ENCODE data around the gene FMNL3.
"Not testable (repeated sequence)": the region's sequence is repeated elsewhere in the genome, so short reads cannot be mapped to it uniquely, and the experiment has no call there.

FMNL3 gene

GRCh38 chr12:49627752-49628360, 79.3 kb downstream of the FMNL3 start:
- no peak for DNase-seq (ENCODE audit: low spot score)

- no peak for DNase-seq (ENCODE audit: low spot score)
These were observed 80.4 kb downstream of the FMNL3 start for GRCh38 chr12:49626836-49627235.

- DNase-seq (ENCODE audit: low spot score) = no peak
These were observed 80.9 kb downstream of the FMNL3 start for GRCh38 chr12:49626169-49626835.

GRCh38 chr12:49624921-49625577, 82.2 kb downstream of the FMNL3 start:
- no peak for DNase-seq (ENCODE audit: low spot score)

- peak; percentile 92 for DNase-seq (ENCODE audit: low spot score)
These were observed 83.9 kb downstream of the FMNL3 start, which contains the start of gene PRPF40B for GRCh38 chr12:49623142-49623904. Gene PRPF40B (plus strand): TSS chr12:49623561. CDS start chr12:49623591, 30 bp downstream.

DNA sequence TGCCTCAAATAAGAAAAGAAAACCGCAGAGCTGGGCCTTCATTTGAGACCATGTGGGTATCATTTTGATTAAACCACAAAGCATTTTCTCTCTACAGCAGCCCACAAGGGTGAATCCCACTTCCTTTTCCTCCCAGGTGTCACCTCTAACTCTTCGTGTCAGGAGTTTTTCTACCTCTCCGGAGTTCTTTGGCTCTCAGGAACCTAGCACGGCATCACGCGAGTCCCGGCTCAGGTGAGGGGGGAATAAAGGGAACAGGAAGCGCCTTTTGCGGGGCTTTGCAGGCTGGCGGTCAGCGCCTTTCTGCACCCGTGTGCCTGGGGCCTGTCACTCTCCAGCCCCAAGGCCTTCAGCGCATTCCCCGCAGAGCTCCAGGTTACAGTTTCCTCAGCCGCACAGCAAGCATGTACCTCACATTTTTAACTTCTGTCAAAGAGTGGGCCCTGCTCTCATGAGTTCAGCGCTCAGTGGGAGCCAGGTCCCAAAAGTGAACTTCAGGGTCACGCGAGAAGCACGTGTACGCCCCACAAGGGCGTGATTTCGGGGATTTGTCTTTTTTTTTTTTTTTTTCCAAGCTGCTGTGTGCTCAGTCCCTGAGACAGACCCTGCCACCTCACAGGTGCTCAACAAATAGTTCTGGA, 84.6 kb downstream of the FMNL3 start:
- no peak for DNase-seq (ENCODE audit: low spot score)

GRCh38 chr12:49621651-49622500, 85.3 kb downstream of the FMNL3 start:
- DNase-seq (ENCODE audit: low spot score) = no peak

- DNase-seq (ENCODE audit: low spot score) = no peak
These were observed 87.9 kb downstream of the FMNL3 start for GRCh38 chr12:49619286-49619685.

GRCh38 chr12:49618576-49618975, 88.6 kb downstream of the FMNL3 start:
- DNase-seq (ENCODE audit: low spot score) = no peak

DNA sequence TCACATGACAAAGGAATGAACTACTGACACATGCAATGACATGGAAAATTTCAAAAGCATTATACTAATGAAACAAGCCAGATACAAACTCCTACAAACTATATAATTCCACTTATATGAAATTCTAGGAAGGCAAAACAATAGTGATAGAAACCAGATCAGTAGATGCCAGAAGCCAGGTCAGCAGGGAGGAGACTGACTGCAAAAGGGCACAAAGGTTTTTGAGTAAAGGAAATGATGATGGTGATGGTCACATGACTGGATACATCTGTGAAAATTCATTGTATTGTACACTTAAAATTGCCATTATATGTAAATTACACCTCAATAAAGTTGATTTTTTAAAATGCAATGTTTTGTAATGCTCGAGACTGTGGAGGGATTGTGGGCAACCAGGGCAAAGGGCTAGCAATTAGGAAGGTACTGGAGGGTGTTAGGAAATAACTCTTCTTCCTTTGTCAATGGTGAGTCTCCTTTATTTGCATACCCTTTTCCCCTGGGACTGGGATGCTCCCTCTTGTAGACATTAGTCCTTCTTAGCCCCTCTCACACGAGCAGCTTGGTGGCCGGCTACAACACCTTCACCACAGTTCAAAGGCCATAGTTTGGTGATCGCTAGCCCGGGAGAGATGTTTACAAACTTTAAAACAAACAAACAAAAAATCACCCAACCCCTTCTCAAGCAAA, 90.5 kb downstream of the FMNL3 start:
- no peak for DNase-seq (ENCODE audit: low spot score)

GRCh38 chr12:49615725-49616124, 91.5 kb downstream of the FMNL3 start:
- DNase-seq (ENCODE audit: low spot score) = no peak

DNA sequence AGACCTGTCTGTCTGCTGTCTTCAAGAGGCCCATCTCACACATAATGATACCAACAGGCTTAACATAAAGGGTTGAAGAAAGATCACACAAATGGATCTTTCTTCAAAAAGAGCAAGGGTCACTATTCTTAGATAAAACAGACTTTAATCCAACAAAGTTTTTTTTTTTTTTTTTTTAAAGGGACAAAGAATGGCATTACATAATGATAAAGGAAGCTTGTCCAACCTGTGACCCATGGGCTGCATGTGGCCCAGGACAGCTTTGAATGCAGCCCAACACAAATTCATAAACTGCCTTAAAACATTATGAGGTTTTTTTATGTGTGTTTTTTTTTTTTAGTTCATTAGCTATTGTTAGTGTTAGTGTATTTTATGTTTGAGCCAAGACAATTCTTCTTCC, 95.0 kb downstream of the FMNL3 start:
- no peak for DNase-seq (ENCODE audit: low spot score)

DNA sequence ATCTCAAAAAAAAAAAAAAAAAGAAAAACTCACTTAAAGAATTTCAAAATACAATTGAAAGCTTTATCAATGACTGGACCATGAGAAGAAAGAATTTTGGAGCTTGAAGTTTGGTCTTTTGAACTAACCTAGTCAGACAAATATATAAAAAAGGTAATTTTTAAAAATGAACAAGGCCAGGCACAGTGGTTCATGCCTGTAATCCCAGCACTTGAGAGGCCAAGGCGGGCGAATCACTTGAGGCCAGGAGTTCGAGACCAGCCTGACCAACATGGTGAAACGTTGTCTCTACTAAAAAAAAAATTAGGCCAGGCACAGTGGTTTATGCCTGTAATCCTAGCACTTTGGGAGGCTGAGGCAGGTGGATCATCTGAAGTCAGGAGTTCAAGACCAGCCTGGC, 96.4 kb downstream of the FMNL3 start:
- DNase-seq (ENCODE audit: low spot score) = not testable (repeated sequence)

DNA sequence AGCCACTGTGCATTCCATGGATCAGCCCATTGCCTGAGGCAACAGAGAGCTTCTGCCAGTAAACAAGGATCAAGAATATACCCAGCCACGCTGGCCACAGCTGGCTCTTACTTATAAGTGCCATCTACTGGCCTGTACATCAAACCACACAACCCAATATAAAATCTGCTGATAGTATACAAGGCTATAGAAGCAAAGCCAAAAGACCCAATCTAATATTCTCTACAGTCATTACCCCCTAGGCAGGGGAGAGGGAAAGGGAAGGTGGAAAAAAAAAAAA, 97.4 kb downstream of the FMNL3 start:
- DNase-seq (ENCODE audit: low spot score) = no peak

DNA sequence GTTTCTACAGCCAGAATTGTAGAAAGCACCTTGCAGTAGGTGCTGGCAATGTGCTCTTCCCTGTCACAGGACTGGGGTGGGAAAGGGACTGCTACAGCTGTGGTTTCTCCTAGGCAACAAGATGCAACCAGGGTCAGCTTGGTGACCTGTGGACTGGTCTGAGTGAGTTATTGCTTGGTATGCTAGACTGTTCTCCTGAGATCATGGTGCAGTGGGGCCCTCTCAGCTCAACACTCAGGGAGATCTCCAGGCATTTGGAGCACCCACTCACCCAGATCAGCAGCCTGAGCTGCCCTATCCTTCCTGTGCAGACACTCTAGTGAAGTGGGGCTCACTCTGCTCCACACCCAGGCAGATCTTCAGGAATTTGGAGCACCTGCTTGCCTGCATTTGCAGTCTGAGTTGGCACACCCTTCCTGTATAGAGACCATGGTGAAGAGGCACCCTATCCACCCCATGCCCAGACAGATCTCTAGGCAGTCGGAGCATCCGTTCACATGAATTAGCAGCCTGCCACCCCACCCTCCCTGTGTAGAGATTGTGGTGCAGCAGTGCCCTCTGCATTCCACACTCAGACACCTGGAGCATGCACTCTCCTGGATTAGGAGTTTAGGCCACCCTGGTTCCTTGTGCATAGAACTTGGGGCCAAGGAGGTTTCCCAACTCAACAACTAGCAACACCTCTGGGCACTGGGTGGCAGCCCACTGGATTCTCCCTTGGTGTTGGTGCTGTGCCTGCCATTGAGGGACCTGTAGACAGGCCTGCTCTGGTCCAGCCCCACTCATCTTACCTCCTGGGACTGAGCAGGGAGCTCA, 97.9 kb downstream of the FMNL3 start:
- DNase-seq (ENCODE audit: low spot score) = no peak

- DNase-seq (ENCODE audit: low spot score) = not testable (repeated sequence)
These were observed 101.7 kb downstream of the FMNL3 start, which contains the start of gene FAM186B for GRCh38 chr12:49605539-49605938. Gene FAM186B (minus strand): TSS chr12:49605639. CDS start chr12:49605477, 162 bp downstream.

GRCh38 chr12:49604856-49605255, 102.3 kb downstream of the FMNL3 start:
- no peak for DNase-seq (ENCODE audit: low spot score)

DNA sequence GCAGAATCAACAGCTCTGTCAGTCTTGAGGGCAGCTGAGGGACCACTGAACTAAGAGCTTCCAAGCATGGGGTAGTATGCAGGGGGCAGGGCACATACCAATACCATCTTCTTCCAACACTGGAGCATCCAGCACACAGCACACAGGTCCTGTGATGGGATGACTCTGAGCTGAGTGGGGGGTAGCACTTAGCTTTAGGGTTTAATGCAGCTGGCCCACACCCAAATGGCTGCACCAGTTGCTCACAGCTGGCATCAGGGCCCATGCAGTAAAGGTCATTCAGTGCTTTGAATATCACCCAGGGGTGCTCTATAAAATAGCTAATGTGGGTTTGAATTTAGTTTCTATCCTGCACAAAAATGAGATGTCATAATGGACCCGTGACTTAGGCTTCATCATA, 103.5 kb downstream of the FMNL3 start:
- DNase-seq (ENCODE audit: low spot score) = no peak

- DNase-seq (ENCODE audit: low spot score) = no peak
These were observed 107.2 kb downstream of the FMNL3 start for GRCh38 chr12:49599961-49600360.

DNA sequence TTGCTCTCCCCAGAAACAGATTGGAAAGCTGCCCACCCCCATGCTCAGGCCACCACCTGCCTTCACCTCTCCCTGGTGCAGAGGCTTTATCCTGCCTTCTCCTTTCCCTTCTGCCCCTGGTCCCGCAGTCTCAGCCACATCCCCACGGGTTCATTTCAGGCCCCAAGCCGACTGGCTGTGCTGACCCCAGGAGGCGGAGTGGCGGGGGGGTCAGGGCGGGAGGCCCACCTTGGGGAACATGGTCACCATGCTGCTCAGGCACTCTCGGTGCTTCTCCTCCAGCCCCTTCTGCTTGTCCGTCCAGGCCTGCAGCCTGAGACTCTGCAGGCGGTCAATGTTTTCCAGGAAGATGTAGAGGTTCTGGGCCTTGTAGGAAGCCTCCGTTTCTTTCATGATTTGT, 108.7 kb downstream of the FMNL3 start:
- DNase-seq (ENCODE audit: low spot score) = no peak

Measured in left forelimb (tissue), 1 donor.